ENCODE measurements around the gene SAMD1.
"Not testable (repeated sequence)": the region's sequence is repeated elsewhere in the genome, so short reads cannot be mapped to it uniquely, and the experiment has no call there.

GRCh38 chr19:14050961-14051360 is 39.6 kb downstream of the SAMD1 start:
- not testable (repeated sequence) for TF ChIP-seq CTCF (IDR thresholded peaks at IDR 0.05; ENCODE audit: insufficient read depth, low read length); POLR2AphosphoS5 (IDR thresholded peaks at IDR 0.05; ENCODE audit: low read depth); REST (IDR thresholded peaks at IDR 0.05; ENCODE audit: insufficient replicate concordance, low read depth); SPI1 (IDR thresholded peaks at IDR 0.05; ENCODE audit: borderline replicate concordance, low read depth); GABPA (IDR thresholded peaks at IDR 0.05; ENCODE audit: low read depth)

Measured in HL-60 (cell line).